Neural cell (in vitro differentiated cells): ENCODE data around the gene SMIM1.

ENCODE experiments used
- EP300 ChIP-seq: fragments of 450-650 bp; conservative IDR thresholded peaks from 2 replicates; pipeline ENCODE4 v1.6.1; 2014; ENCODE audit warnings: antibody characterized with exemption, mild to moderate bottlenecking, moderate library complexity; ENCODE audit not compliant: poor library complexity, severe bottlenecking
- EZH2 ChIP-seq: fragments of 200-600, 300-800 bp; shearing (Covaris generic), sonication (generic); IDR thresholded peaks from 2 replicates; pipeline ENCODE4 v1.6.1; 2014; ENCODE audit warnings: antibody characterized with exemption, low read length, borderline replicate concordance, mild to moderate bottlenecking; ENCODE audit not compliant: insufficient read depth, poor library complexity, severe bottlenecking
- MXI1 ChIP-seq: fragments of 450-650 bp; conservative IDR thresholded peaks from 2 replicates; pipeline ENCODE4 v1.6.1; 2014; ENCODE audit warnings: antibody characterized with exemption, mild to moderate bottlenecking; ENCODE audit not compliant: poor library complexity, severe bottlenecking
- POLR2AphosphoS5 ChIP-seq: IDR thresholded peaks from 2 replicates; pipeline ENCODE4 v1.6.1; 2012
- RAD21 ChIP-seq: fragments of 450-650 bp; conservative IDR thresholded peaks from 2 replicates; pipeline ENCODE4 v1.6.1; 2014; ENCODE audit warnings: antibody characterized with exemption, mild to moderate bottlenecking, moderate library complexity
- SMC3 ChIP-seq: fragments of 450-650 bp; conservative IDR thresholded peaks from 2 replicates; pipeline ENCODE4 v1.6.1; 2014; ENCODE audit warnings: antibody characterized with exemption, mild to moderate bottlenecking, moderate library complexity; ENCODE audit not compliant: poor library complexity
- TAF1 ChIP-seq: IDR thresholded peaks from 2 replicates; pipeline ENCODE4 v1.6.1; 2012; ENCODE audit warnings: low read depth
- TF ChIP-seq, protein P1 (sequence below): fragments of 450-650 bp; IDR thresholded peaks from 2 replicates; pipeline ENCODE4 v1.5.1; 2014; ENCODE audit warnings: antibody characterized with exemption, mild to moderate bottlenecking, moderate library complexity; ENCODE audit not compliant: poor library complexity, severe bottlenecking
- TF ChIP-seq, protein P2 (sequence below): IDR thresholded peaks from 2 replicates; pipeline ENCODE4 v1.6.1; 2012; ENCODE audit warnings: borderline replicate concordance

DNA sequence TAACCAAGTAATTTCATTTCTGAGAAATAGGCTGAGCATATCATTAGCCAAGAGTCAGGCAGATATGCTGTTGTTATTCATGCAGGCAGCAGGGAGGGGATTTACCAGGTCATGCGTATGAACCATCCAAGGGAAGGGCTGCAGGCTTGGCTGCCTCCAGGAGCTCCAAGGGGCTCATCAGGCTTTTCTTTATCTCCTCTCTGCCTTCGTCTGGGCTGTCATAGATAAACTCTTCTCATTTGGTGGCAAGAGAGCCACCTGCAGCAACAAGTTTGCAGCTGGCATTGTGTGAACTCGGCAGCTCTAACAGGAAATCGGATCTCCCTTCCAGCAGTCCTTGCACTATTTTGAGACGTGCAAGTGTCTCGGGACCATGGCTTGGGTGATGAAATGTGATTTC is 12.8 kb upstream of the SMIM1 start:
- TF ChIP-seq, protein P1, sequence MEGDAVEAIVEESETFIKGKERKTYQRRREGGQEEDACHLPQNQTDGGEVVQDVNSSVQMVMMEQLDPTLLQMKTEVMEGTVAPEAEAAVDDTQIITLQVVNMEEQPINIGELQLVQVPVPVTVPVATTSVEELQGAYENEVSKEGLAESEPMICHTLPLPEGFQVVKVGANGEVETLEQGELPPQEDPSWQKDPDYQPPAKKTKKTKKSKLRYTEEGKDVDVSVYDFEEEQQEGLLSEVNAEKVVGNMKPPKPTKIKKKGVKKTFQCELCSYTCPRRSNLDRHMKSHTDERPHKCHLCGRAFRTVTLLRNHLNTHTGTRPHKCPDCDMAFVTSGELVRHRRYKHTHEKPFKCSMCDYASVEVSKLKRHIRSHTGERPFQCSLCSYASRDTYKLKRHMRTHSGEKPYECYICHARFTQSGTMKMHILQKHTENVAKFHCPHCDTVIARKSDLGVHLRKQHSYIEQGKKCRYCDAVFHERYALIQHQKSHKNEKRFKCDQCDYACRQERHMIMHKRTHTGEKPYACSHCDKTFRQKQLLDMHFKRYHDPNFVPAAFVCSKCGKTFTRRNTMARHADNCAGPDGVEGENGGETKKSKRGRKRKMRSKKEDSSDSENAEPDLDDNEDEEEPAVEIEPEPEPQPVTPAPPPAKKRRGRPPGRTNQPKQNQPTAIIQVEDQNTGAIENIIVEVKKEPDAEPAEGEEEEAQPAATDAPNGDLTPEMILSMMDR, result no peak
- TF ChIP-seq EP300 (no peak), POLR2AphosphoS5 (no peak), RAD21 (no peak), SMC3 (no peak), TAF1 (no peak), MXI1 (no peak), EZH2 (no peak)
- TF ChIP-seq, protein P2, sequence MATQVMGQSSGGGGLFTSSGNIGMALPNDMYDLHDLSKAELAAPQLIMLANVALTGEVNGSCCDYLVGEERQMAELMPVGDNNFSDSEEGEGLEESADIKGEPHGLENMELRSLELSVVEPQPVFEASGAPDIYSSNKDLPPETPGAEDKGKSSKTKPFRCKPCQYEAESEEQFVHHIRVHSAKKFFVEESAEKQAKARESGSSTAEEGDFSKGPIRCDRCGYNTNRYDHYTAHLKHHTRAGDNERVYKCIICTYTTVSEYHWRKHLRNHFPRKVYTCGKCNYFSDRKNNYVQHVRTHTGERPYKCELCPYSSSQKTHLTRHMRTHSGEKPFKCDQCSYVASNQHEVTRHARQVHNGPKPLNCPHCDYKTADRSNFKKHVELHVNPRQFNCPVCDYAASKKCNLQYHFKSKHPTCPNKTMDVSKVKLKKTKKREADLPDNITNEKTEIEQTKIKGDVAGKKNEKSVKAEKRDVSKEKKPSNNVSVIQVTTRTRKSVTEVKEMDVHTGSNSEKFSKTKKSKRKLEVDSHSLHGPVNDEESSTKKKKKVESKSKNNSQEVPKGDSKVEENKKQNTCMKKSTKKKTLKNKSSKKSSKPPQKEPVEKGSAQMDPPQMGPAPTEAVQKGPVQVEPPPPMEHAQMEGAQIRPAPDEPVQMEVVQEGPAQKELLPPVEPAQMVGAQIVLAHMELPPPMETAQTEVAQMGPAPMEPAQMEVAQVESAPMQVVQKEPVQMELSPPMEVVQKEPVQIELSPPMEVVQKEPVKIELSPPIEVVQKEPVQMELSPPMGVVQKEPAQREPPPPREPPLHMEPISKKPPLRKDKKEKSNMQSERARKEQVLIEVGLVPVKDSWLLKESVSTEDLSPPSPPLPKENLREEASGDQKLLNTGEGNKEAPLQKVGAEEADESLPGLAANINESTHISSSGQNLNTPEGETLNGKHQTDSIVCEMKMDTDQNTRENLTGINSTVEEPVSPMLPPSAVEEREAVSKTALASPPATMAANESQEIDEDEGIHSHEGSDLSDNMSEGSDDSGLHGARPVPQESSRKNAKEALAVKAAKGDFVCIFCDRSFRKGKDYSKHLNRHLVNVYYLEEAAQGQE, result no peak
